ENCODE measurements around the gene DIS3L2.

The DIS3L2 gene

GRCh38 chr2:232053777-232054176 is 92.3 kb downstream of the DIS3L2 start:
- no peak for DNase-seq (ENCODE audit: low read depth)

GRCh38 chr2:232058063-232058877 is 96.8 kb downstream of the DIS3L2 start:
- no peak for DNase-seq (ENCODE audit: low read depth)

GRCh38 chr2:232058931-232059330 is 97.4 kb downstream of the DIS3L2 start:
- no peak for DNase-seq (ENCODE audit: low read depth)

- no peak for DNase-seq (ENCODE audit: low read depth)
These were observed 99.8 kb downstream of the DIS3L2 start for GRCh38 chr2:232061265-232061664.

- no peak for DNase-seq (ENCODE audit: low read depth)
These were observed 111.5 kb downstream of the DIS3L2 start for GRCh38 chr2:232073026-232073425.

GRCh38 chr2:232073699-232074098 is 112.2 kb downstream of the DIS3L2 start:
- DNase-seq (ENCODE audit: low read depth): no peak

- DNase-seq (ENCODE audit: low read depth): peak; percentile 80
These were observed 113.6 kb downstream of the DIS3L2 start for GRCh38 chr2:232075080-232075479.

GRCh38 chr2:232075859-232076258 is 114.3 kb downstream of the DIS3L2 start:
- no peak for DNase-seq (ENCODE audit: low read depth)

GRCh38 chr2:232076272-232076671 is 114.8 kb downstream of the DIS3L2 start:
- no peak for DNase-seq (ENCODE audit: low read depth)

- no peak for DNase-seq (ENCODE audit: low read depth)
These were observed 115.2 kb downstream of the DIS3L2 start for GRCh38 chr2:232076736-232077135.

GRCh38 chr2:232085164-232085563 is 123.7 kb downstream of the DIS3L2 start:
- no peak for DNase-seq (ENCODE audit: low read depth)

- peak; percentile 10 for DNase-seq (ENCODE audit: low read depth)
These were observed 124.4 kb downstream of the DIS3L2 start for GRCh38 chr2:232085826-232086425.

- no peak for DNase-seq (ENCODE audit: low read depth)
These were observed 127.3 kb downstream of the DIS3L2 start for GRCh38 chr2:232088771-232089170.

- no peak for DNase-seq (ENCODE audit: low read depth)
These were observed 132.7 kb downstream of the DIS3L2 start for GRCh38 chr2:232094201-232094600.

GRCh38 chr2:232094883-232095282 is 133.4 kb downstream of the DIS3L2 start:
- DNase-seq (ENCODE audit: low read depth): no peak

GRCh38 chr2:232097260-232097659 is 135.7 kb downstream of the DIS3L2 start:
- DNase-seq (ENCODE audit: low read depth): no peak

GRCh38 chr2:232097758-232098157 is 136.2 kb downstream of the DIS3L2 start:
- no peak for DNase-seq (ENCODE audit: low read depth)

GRCh38 chr2:232102380-232102779 is 140.9 kb downstream of the DIS3L2 start:
- DNase-seq (ENCODE audit: low read depth): no peak

- no peak for DNase-seq (ENCODE audit: low read depth)
These were observed 141.7 kb downstream of the DIS3L2 start for GRCh38 chr2:232103140-232103737.

- DNase-seq (ENCODE audit: low read depth): no peak
These were observed 142.6 kb downstream of the DIS3L2 start for GRCh38 chr2:232104076-232104646.

GRCh38 chr2:232111551-232111950 is 150.0 kb downstream of the DIS3L2 start:
- no peak for DNase-seq (ENCODE audit: low read depth)

GRCh38 chr2:232113821-232114220 is 152.3 kb downstream of the DIS3L2 start:
- DNase-seq (ENCODE audit: low read depth): peak; percentile 61
